HG03045 (cell line): Measurements from ENCODE around the gene WASHC2A.
"Not testable (repeated sequence)": the region's sequence is repeated elsewhere in the genome, so short reads cannot be mapped to it uniquely, and the experiment has no call there.

Source experiments
- ATAC-seq: cut with Tn5 transposase; IDR thresholded peaks from one replicate; pipeline ENCODE4 v1.9.1; 2021; ENCODE audit warnings: mild to moderate bottlenecking, moderate library complexity; ENCODE audit not compliant: unreplicated experiment

WASHC2A gene, protein sequence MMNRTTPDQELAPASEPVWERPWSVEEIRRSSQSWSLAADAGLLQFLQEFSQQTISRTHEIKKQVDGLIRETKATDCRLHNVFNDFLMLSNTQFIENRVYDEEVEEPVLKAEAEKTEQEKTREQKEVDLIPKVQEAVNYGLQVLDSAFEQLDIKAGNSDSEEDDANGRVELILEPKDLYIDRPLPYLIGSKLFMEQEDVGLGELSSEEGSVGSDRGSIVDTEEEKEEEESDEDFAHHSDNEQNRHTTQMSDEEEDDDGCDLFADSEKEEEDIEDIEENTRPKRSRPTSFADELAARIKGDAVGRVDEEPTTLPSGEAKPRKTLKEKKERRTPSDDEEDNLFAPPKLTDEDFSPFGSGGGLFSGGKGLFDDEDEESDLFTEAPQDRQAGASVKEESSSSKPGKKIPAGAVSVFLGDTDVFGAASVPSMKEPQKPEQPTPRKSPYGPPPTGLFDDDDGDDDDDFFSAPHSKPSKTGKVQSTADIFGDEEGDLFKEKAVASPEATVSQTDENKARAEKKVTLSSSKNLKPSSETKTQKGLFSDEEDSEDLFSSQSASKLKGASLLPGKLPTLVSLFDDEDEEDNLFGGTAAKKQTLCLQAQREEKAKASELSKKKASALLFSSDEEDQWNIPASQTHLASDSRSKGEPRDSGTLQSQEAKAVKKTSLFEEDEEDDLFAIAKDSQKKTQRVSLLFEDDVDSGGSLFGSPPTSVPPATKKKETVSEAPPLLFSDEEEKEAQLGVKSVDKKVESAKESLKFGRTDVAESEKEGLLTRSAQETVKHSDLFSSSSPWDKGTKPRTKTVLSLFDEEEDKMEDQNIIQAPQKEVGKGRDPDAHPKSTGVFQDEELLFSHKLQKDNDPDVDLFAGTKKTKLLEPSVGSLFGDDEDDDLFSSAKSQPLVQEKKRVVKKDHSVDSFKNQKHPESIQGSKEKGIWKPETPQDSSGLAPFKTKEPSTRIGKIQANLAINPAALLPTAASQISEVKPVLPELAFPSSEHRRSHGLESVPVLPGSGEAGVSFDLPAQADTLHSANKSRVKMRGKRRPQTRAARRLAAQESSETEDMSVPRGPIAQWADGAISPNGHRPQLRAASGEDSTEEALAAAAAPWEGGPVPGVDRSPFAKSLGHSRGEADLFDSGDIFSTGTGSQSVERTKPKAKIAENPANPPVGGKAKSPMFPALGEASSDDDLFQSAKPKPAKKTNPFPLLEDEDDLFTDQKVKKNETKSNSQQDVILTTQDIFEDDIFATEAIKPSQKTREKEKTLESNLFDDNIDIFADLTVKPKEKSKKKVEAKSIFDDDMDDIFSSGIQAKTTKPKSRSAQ (N-terminal part only)

DNA sequence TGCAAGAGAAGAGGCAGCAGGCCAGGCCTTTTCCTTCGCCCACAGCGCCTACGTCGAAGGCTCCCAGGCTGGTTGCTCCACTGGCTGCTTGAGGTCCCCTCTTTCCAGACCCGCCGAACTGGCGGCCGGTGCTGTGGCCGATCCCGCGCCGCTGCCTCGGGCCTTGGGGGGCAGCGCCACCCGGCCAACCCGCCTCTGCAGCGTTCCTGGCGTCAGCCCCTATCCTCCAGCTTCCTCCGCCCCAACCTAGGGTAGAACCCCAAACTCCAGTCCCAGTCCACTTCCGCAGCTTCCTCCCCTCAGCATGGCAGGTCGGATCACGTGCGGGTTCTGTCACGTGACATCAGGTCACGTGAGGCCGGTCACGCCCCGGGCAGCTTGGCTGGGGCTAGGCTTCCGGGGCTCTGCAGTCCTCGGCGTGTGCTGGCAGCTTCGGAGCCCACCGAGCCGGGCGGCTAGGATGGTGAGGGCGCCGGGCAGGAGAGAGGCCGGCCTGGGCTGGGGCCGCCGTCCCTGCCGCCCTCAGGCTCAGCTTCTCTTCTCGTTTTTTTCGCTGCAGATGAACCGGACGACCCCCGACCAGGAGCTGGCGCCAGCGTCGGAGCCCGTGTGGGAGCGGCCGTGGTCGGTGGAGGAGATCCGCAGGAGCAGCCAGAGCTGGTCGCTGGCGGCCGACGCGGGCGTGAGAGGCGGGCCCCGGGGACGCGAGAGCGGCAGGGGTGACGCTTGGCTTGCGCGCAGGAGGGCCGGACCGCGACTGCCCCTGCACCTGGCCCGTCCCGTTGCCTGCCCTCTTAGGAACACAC, at the start of gene WASHC2A:
Gene WASHC2A, plus strand, starts transcription at position 409 of the 806 bp plus-strand sequence. Its CDS starts 52 bp downstream, at position 461.
- ATAC-seq = peak; percentile 86

DNA sequence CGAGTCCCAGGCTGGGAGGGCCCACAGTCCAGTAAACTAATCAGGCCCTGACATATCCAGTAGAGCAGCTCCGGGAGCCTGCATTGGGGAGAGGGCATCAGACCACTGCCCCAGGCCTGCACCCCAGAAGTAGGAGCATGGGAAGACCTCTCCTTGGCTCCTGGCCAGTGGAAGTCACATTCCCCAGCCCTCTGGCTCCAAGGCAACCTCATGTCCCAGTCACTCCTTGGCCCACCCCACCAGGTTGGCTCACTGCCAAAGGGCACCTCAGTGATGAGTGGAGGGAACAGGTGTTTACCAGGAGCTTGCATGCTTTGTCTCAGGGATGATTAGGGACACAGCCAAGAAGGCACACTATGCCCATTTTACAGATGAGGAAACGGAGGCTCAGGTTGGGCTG, 48.5 kb upstream of the WASHC2A start:
- ATAC-seq = not testable (repeated sequence)

DNA sequence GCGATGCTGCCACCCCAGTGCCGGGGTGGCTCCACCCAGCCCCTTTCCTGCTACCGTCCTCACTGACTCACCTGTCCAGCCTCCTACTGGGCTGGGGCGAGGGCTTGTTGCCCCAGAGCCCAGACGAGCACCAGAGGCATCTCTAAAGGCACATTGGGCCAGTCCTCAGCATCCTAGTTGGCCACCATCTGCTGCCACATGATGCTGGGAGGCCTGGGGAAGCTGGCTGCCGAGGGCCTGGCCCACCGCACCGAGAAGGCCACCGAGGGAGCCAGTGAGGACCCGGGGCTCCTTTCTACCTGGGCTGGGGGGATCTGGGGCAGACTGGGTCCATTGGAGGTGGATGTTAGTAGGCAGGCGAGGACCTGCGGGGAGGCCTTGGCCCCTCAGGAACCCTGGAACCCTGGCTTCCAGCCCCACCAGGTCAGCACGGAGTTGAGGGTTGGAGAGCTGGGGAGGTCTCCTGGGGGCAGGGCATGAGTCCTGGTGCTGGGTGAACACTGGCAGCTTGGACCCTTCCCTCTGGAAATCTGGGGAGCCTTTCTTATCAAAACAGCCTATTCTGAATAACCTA, 47.2 kb upstream of the WASHC2A start:
- not testable (repeated sequence) for ATAC-seq

DNA sequence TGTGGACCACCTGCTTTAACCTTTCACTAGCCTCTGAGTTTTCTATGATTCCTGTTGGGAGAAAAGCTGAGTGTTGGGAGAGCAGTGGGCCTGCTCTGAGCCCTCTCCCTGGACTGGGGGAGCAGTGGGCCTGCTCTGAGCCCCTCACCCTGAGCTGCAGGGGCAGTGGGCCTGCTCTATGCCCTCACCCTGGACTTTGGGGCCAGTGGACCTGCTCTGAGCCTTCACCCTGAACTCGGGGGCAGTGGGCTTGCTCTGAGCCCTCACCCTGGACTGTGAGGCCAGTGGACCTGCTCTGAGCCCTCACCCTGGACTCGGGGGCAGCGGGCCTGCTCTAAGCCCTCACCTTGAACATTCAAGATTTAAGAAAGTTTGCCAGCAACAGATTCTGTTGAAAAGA, 46.1 kb upstream of the WASHC2A start:
- ATAC-seq = no peak

DNA sequence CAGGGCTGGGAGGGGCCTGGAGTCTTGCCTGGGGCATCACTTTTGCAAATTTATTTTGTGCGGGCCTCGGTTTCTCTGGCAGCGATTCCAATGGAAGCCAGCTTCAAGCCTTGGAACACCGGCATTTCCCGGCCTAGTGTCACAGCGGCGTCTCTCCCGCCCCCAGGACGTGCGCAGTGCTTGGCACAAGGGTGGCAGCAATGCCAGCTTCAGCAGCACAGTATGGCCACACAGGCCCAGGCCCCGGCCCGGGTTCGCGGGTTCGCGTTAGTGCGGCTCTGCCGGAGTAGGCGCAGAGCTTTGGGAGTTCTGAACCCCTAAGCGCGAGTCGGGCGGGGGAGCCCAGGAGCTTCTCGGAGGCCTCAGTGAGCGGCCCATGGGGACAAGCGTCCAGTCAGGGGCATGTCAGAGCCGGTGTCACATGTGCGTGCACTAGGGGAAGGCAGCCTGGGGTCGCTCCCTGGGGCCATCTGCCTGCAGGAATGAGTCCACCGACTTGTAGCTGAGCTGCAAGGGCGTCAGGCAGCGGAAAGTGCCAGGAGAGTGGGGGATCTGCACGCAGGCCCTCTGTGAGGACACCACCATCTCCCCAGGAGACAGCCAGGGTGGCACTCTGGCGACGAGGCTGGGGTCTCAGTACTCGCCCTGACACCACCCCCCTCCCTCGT, 42.9 kb upstream of the WASHC2A start:
- not testable (repeated sequence) for ATAC-seq

DNA sequence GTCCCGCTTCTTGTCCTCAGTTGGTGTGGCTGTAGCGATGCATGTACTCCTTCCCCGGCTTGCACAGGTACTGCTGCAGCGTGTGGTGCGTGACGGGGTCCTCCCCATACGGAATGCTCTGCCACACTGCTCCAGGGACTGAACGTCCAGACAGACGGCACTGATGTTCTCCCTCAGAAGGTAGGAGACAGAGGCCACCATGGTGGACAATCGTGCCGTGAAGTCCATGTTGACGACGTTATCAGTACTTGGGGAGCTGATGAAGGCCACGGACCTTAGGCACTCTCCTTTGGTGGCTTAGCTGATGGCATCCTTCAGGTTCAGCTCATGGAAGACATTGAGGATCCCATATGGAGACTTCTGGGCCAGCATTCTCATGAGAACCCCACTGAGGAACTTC, 42.1 kb upstream of the WASHC2A start:
- ATAC-seq = no peak

DNA sequence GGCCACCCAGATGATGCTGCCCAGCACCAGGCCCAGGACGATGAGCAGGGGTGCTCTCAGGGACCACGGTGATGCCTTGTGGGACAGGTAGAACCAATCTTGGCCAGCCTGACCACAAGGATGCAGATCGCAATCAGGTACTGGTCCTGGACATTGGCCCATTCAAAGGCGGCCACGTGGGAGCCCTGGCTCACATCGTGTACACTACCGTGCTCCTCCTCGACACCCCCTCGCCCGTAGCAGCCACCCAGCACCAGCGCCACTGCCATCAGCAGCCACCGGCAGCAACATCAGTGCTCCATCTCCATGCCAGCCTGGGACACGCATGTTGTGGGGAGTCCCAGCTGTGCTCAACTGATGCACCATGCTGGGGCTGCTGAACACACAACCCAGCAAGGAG, 40.6 kb upstream of the WASHC2A start:
- no peak for ATAC-seq

DNA sequence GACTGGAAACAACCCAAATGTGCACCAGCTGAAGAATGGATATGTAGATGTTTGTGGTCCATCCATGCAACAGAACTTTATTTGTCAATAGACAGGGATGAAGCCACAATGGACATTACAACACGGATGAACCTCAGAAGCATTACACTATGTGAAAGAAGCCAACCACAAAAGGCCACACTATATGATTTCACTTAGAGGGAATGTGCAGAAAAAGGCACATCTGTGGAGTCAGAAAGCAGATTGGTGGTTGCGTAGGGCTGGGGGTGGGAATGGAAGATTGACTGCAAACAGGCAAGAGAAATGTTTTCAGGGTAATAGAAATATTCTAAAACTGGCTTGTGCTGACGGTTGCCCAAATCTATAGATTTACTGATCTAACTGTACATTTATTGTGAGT, 34.3 kb upstream of the WASHC2A start:
- ATAC-seq = no peak

DNA sequence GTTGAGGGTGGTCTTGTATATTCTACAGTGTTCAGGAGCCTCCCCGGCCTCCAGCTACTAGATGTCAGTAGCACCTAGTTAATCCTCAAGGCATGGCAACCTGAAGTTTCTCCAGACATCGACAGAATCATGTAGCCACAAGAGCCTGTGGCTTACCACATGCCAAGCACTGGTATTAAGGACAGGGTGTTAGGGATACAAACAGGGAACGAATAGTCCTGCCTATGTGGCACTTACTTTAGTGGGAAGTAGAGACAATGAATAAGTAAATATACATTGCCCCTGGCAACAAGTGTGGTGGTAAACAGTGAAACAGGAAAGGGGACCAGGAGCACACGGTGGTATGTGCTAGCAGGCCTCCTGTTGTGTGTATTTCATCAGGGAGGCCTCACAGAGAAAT, 32.4 kb upstream of the WASHC2A start:
- not testable (repeated sequence) for ATAC-seq

DNA sequence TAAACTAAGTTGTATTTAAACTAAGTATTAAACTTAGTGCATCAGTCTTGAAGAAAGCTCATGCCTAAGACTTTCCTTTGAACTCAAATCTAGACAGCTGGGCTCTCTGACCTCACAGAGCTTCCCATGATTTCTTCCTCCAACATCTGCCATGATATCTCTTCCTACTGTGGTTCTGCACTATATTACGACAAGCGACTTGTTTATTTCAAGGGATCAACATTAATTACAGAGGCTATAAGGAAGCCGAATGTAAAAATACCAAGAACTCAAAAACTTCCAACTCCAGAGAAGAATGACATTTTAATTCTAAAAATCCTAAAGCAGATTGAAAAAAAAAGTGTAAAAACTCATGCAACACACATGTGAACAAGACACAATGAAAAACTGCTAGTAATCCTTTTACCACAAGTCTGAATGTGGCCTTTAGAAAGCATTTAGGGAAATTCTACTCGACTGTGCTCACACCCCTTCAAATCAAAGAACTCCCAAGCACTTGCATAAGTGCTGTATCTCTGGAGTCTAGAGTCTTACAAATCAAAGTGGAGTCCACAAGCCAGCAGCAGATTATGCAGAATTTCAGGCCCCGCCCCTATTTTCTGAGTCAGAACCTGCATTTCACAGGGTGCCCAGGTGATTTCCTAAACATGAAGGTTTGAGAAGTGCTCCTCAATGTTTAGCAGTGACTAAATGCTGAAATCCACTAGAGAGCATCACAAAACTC, 22.7 kb upstream of the WASHC2A start:
- ATAC-seq = no peak

DNA sequence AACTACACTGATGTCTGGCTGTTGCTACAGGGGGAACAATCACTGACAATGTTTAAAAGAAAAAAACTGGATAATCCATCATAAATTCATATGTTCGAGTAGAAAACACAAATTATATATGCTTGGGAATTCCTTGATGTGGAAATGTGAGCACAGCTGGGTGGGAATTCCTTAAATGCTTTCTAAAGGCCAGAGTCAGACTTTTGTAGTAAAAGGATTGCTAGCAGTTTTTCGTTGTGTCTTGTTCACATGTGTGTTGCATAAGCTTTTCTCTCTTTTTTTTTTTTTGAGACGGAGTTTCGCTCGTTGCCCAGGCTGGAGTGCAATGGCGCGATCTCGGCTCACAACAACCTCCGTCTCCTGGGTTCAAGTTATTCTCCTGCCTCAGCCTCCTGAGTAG, 21.3 kb upstream of the WASHC2A start:
- not testable (repeated sequence) for ATAC-seq

DNA sequence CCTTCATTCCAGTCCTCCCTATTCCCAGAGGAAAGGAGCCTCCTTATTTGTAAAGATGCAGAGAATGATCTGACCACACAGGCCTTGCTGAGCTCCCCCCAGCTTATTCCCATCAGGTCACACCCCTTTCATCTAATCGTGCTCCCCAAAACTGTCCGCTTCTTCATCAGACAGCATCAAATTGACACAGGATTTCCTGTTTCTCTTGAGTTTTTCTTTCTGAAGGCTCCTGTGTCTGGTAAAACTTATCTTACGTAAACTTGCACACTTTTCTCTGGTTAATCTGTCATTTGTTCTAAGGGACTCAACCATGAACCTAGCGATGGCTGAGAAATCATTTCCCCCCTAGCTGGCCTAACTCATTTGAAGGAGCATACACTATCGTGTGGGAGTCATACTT, 20.2 kb upstream of the WASHC2A start:
- ATAC-seq = not testable (repeated sequence)

DNA sequence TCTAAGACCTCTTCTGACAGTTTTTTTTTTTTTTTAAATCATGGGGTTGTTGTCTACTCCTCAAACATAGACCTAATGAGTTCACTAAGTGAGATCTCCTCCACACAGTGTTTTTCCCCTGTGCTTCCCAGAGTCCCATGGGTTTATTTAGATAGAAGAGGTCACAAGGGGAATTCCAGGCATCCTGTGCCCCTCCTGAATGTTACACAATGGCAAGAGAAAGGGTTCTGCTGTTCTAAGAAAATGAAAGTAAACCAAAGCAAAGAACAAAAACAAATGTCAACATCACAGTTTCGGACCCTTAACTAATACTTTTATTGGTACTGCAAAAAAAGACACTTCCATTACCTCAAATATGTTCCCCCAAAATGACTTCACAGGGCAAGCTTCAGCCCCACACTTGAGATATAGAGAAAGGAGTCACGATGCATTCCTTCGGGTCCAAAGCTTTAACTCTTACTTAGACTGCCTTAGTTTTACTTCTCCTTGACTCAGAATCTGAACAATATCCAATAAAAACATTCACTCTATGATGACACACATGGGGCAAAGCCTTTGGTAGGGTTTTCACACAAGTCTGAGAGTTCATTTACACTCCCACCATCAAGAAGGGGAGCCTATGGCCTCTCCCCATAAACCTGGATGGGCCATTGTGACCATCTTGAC, 15.6 kb upstream of the WASHC2A start:
- not testable (repeated sequence) for ATAC-seq

DNA sequence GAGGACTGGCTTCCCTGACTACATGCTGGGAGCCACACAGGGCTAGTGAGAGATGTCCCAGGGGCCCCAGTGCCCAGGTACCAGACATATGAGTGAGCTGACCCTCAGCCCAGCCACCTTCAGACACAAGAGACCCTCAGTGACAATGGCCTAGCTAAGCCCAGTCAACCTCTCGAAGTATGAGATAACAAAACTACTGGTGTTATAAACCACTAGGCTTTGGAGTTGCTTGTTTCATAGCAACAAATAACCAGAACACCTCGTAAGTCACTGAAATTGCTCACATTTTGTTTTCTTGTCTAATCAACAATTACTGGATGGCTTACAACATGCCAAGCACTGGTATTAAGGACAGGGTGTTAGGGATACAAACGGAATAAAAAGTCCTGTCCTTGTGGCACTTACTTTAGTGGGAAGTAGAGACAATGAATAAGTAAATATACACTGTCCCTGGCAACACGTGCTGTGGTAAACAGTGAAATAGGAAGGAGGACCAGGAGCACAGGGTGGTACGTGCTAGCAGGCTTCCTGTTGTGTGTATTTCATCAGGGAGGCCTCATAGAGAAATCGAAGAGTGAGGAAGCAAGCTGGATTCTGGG, 14.9 kb upstream of the WASHC2A start:
- ATAC-seq = not testable (repeated sequence)

DNA sequence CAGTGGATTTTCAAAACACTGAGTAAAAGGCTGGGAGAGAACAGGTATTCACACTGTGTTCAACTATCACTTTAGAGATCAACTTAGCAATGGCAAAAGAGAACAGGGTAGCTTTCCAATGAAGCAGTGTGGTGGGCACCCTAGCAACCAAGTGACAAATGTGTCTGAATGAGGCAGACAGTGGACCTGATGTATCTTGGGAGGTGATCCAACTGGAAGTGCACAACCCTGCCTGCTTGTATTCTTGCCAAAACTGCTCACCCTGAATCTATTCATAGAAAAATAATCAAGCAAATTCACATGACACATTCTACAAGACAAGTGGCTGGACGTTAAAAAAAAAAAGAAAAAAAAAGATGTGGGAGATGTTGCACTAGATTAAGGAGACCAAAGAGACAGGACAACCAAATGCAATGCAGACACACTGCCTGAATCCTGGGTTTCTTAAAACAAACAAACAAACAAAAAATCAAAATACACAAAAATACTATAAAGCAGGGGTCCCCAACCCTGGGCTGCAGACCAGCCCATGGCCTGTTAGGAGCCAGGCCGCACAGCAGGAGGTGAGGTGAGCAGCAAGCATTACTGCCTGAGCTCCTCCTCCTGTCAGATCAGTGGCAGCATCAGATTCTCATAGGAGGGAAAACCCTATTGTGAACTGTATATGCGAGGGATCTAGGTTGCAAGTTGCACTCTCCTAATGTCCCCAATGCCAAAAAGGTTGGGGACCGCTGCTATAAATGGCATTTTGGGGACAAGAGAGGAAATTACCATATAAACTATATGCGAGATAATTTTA, 12.1 kb upstream of the WASHC2A start:
- ATAC-seq = not testable (repeated sequence)

DNA sequence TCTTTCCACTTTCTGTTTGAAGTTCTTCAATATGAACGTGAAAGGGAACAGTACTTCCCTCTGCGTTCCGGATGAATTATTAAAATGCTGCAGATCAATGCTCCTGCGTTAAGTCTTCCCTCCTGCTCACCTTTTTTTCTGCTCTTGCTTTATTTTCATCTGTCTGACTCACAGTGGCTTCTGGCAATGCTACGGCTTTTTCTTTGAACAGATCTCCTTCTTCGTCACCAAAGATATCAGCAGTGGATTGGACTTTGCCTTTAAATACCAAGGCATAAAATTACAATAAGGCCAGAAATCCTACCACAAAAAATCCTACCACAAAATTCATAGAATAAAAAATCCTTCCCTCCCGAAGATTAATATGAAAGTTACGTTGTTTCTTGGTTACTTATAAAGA, 11.1 kb upstream of the WASHC2A start:
- ATAC-seq = not testable (repeated sequence)

DNA sequence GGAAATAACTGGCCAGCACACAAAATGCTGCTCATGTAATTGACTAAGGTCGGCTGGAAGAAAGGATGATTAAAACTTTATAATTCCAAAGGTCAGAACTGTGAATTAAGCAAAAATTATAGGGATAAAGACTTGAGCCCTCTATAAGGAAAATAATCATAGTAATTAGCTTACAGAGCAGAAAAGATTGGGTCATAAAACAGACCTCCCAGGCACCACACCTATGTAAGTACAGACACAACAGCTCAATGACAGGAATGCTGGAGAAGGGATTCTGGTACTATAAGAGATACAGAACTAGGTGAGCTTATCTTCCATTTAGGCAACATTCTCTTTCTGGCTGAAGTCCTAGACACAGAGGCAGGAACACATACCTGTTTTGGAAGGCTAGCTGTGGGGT, 9.0 kb upstream of the WASHC2A start:
- not testable (repeated sequence) for ATAC-seq
